GM23338 (cell line): ENCODE data around the gene VAMP7. TPM values are rescaled to one million over a fixed set of nuclear protein-coding genes. Genes with fewer than 3 reads are reported as not detected.

ENCODE experiments used
- ATAC-seq: fragments of 200-7000 bp; cut with Tn5 transposase; 3 replicates; pipeline ENCODE4 v1.9.1; 2020
- DNase-seq: peaks from one replicate; pipeline ENCODE4 v3.0.0-alpha.2; 2015; ENCODE audit warnings: low spot score
- H2AFZ ChIP-seq: fragments of 200-600 bp; sonication (generic); 2 replicates; pipeline ENCODE4 v1.8.0; 2016; ENCODE audit warnings: antibody characterized with exemption, mild to moderate bottlenecking, moderate library complexity
- H3F3A ChIP-seq: fragments of 200-600 bp; sonication (generic); replicated peaks from 2 replicates; pipeline ENCODE4 v1.8.0; 2017; ENCODE audit warnings: antibody characterized with exemption, mixed run types, low read depth
- H3K27ac ChIP-seq: fragments of 200-600 bp; sonication (generic); 2 replicates; pipeline ENCODE4 v1.6.1; 2016; ENCODE audit warnings: low read depth
- H3K27me3 ChIP-seq: fragments of 200-600 bp; sonication (generic); 2 replicates; pipeline ENCODE4 v1.8.0; 2016; ENCODE audit warnings: mild to moderate bottlenecking, mixed run types, moderate library complexity; ENCODE audit not compliant: insufficient read depth
- H3K36me3 ChIP-seq: fragments of 200-600 bp; sonication (generic); 2 replicates; pipeline ENCODE4 v1.8.0; 2016; ENCODE audit warnings: mild to moderate bottlenecking; ENCODE audit not compliant: insufficient read depth
- H3K4me1 ChIP-seq: fragments of 200-600 bp; sonication (generic); 2 replicates; pipeline ENCODE4 v1.8.0; 2016; ENCODE audit warnings: mild to moderate bottlenecking, moderate library complexity; ENCODE audit not compliant: insufficient read depth
- H3K4me2 ChIP-seq: fragments of 200-600 bp; sonication (generic); 2 replicates; pipeline ENCODE4 v1.7.1; 2017; ENCODE audit warnings: mixed run types
- H3K4me3 ChIP-seq: fragments of 200-600 bp; sonication (generic); 2 replicates; pipeline ENCODE4 v1.6.1; 2016; ENCODE audit warnings: mixed run types
- H3K79me2 ChIP-seq: fragments of 200-600 bp; sonication (generic); replicated peaks from 2 replicates; pipeline ENCODE4 v1.8.0; 2017; ENCODE audit warnings: mild to moderate bottlenecking; ENCODE audit not compliant: insufficient read depth
- H3K9me2 ChIP-seq: fragments of 200-600 bp; sonication (generic); 2 replicates; pipeline ENCODE4 v1.8.0; 2017; ENCODE audit not compliant: insufficient read depth
- H4K20me1 ChIP-seq: fragments of 200-600 bp; sonication (generic); replicated peaks from 2 replicates; pipeline ENCODE4 v1.8.0; 2017; ENCODE audit warnings: mild to moderate bottlenecking; ENCODE audit not compliant: insufficient read depth
- H3K27ac Mint-ChIP-seq: 2 replicates; pipeline ENCODE4 v1.8.0; 2020; ENCODE audit warnings: inconsistent platforms, mild to moderate bottlenecking, moderate library complexity, mixed read lengths
- H3K27me3 Mint-ChIP-seq: 3 replicates; pipeline ENCODE4 v1.8.0; 2022; ENCODE audit warnings: low read depth, mild to moderate bottlenecking, moderate library complexity, mixed read lengths, inconsistent platforms; ENCODE audit not compliant: insufficient read depth, poor library complexity
- H3K36me3 Mint-ChIP-seq: 3 replicates; pipeline ENCODE4 v1.8.0; 2021; ENCODE audit warnings: low read depth, mild to moderate bottlenecking, inconsistent platforms, moderate library complexity, mixed read lengths
- H3K4me1 Mint-ChIP-seq: 3 replicates; pipeline ENCODE4 v1.8.0; 2020; ENCODE audit warnings: mild to moderate bottlenecking, inconsistent platforms, mixed read lengths
- H3K4me3 Mint-ChIP-seq: 3 replicates; pipeline ENCODE4 v1.8.0; 2021; ENCODE audit warnings: moderate library complexity, mild to moderate bottlenecking, inconsistent platforms, mixed read lengths
- H3K9me3 Mint-ChIP-seq: 3 replicates; pipeline ENCODE4 v1.8.0; 2020; ENCODE audit warnings: moderate library complexity, mild to moderate bottlenecking, inconsistent platforms, mixed read lengths
- CREB1 ChIP-seq: fragments of 250-450 bp; sonication (Bioruptor Pico); IDR thresholded peaks from 2 replicates; pipeline ENCODE4 v1.5.0; 2020; ENCODE audit warnings: low read depth, mild to moderate bottlenecking, moderate library complexity
- CTCF ChIP-seq, 2 experiments: fragments of 200-600 bp in 1 of 2; sonication (generic) in 1 of 2; conservative IDR thresholded peaks; 2 replicates each; pipeline versions ENCODE4 v1.5.1 to v1.6.1; 2016 to 2017; ENCODE audit warnings: antibody characterized with exemption in 2 of 2, low read depth in 2 of 2, mild to moderate bottlenecking in 2 of 2, moderate library complexity in 1 of 2
- ETS1 ChIP-seq: IDR thresholded peaks from 2 replicates; pipeline ENCODE4 v1.6.1; 2016; ENCODE audit warnings: antibody characterized with exemption
- EZH2phosphoT487 ChIP-seq: fragments of 200-600 bp; sonication (generic); IDR thresholded peaks from one replicate; pipeline ENCODE4 v1.8.1; 2018; ENCODE audit warnings: antibody characterized with exemption; ENCODE audit not compliant: unreplicated experiment
- NANOG ChIP-seq: IDR thresholded peaks from 2 replicates; pipeline ENCODE4 v1.6.1; 2016; ENCODE audit warnings: antibody characterized with exemption, borderline replicate concordance
- REST ChIP-seq: IDR thresholded peaks from one replicate; pipeline ENCODE4 v1.6.1; 2018; ENCODE audit warnings: antibody characterized with exemption; ENCODE audit not compliant: unreplicated experiment
- ZNF114 ChIP-seq: fragments of 250-450 bp; sonication (Bioruptor Pico); IDR thresholded peaks from 2 replicates; pipeline ENCODE4 v1.5.0; 2020; ENCODE audit warnings: mild to moderate bottlenecking, moderate library complexity
- ZNF462 ChIP-seq: fragments of 250-450 bp; sonication (Bioruptor Pico); IDR thresholded peaks from 2 replicates; pipeline ENCODE4 v1.5.0; 2020; ENCODE audit warnings: mild to moderate bottlenecking, moderate library complexity
- polyA plus RNA-seq: library from polyadenylated mRNA; unstranded; fragments of >200 nt; fragmentation: Nextera tagmentation; extraction: Ambion mirVana; gene quantifications from 2 replicates; pipeline ENCODE4 v1.2.1, GENCODE V29; 2016
- total RNA-seq: library from RNA; depleted of rRNA; stranded (reverse); fragments of >200 nt; shearing (Covaris generic); gene quantifications from 2 replicates; pipeline ENCODE4 v1.2.3, GENCODE V29; 2014

Gene VAMP7
- total and polyA plus RNA-seq, 2 experiments from 2014 or later, result 14.0 to 22.7 TPM

- no peak for DNase-seq
- Mint-ChIP-seq H3K36me3 (peaks cover 25% of the 10 kb centered on the region; the same call in 2 of the 3 replicates), H3K4me3 (no peak overlapping the region), H3K4me1 (no peaks in the 10 kb centered on the region), H3K9me3 (peaks cover 94% of the 10 kb centered on the region), H3K27ac (no peak overlapping the region), H3K27me3 (peaks cover 5% of the 10 kb centered on the region)
- Histone ChIP-seq H3K4me3 (no peak overlapping the region), H3K9me2 (no peaks in the 10 kb centered on the region), H3K27ac (no peak overlapping the region), H3K27me3 (no peaks in the 10 kb centered on the region), H3K4me1 (no peaks in the 10 kb centered on the region), H3F3A (no peaks in the 10 kb centered on the region), H3K79me2 (no peaks in the 10 kb centered on the region), H3K4me2 (no peak overlapping the region), H3K36me3 (no peaks in the 10 kb centered on the region; the same call in 1 of the 2 replicates), H2AFZ (no peak overlapping the region), H4K20me1 (no peaks in the 10 kb centered on the region)
- ATAC-seq, result no peak
- no peak for TF ChIP-seq NANOG
- no peak for TF ChIP-seq EZH2phosphoT487
- TF ChIP-seq ZNF114 (CRISPR knock-in tag), result no peak
- no peak for TF ChIP-seq CREB1 (CRISPR knock-in tag)
- no peak for TF ChIP-seq ZNF462 (CRISPR knock-in tag)
- no peak for TF ChIP-seq REST
- TF ChIP-seq CTCF (conservative IDR thresholded peaks at IDR 0.05; ENCODE audit: low read depth in 2 of 2), result no peak
- no peak for TF ChIP-seq ETS1
Observed at GRCh38 chrX:155967653-155968325, 86.6 kb downstream of the VAMP7 start.
